Dedifferentiated amniotic fluid mesenchymal stem cell (primary cell): Measurements from ENCODE around the gene TRIM38.

Source experiments
- DNase-seq: peaks from one replicate; pipeline ENCODE4 v3.0.0-alpha.2; 2016; ENCODE audit errors: extremely low spot score

The TRIM38 gene

DNA sequence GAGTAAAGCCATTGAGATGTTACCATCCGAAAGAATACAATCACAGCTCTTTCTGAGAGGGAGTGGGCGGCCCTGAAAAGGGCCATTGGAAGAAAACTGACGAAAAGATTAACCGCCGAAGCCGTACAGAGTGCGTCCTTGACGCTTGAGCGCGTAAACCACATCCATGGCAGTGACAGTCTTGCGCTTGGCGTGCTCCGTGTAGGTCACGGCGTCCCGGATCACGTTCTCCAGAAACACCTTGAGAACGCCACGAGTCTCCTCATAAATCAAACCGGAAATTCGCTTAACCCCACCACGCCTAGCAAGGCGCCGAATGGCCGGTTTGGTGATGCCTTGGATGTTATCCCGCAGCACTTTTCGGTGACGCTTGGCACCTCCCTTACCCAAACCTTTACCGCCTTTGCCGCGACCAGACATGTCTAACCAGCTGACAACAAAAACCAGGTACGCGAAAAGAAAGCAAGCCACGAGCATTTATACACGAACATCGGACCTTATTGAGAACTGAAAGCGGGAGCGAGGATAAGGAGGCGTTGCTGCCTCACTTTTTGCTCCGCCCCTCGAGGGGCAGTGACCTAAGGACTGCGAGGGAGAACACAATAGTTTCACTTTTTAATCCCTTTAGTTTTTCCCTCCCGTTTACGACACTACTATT, 64.4 kb downstream of the TRIM38 start:
- DNase-seq: peak; percentile 79

DNA sequence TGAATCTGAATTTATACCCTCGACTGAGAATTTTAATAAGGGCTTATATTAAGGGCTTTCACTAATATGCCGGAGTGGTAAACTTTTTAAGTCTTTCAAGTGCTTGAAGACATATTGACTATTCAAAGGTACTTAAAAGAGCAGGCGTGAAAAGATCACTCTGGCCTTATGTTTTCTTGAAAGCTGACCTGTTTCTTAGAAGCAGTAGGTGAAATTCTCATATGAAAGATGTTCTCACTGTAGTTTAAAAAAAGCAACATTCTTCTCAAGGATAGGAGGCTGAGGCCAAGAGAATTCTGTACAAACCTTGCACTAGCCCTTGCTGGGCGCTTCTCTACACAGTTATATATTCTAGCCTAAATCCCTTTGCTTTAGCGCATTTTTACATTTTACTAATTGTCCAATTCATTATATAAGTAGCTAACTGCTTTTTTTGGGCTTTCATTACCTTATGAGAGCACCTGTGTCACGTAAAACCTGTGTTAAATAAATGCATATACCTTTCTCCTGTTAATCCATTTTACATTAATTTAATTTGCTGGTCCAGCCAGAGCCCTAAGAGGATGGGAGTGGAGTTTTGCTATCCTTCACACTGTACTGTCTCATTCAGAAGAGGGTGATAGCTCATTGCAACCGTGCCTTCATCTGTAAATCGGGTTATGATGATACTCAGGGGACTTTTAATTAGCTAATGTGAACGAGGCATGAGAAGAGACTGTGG, 65.0 kb downstream of the TRIM38 start:
- no peak for DNase-seq

GRCh38 chr6:26028212-26028745, 65.7 kb downstream of the TRIM38 start:
- no peak for DNase-seq

- no peak for DNase-seq
Measured at GRCh38 chr6:26028746-26029569, 66.4 kb downstream of the TRIM38 start.

DNA sequence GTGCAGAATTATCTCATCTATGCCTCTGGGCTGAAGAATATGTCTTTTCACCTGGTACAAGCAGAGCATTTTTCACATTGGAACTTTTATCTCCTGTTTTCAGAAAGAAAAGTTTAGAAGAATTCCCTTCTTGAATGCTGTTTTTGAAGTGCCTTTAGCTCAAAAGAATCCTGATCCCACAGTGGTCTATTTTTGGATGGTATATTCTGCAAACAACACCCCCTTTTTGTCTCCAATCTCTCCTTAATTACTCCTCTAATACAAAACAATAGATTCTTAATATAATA, 66.9 kb downstream of the TRIM38 start:
- no peak for DNase-seq

DNA sequence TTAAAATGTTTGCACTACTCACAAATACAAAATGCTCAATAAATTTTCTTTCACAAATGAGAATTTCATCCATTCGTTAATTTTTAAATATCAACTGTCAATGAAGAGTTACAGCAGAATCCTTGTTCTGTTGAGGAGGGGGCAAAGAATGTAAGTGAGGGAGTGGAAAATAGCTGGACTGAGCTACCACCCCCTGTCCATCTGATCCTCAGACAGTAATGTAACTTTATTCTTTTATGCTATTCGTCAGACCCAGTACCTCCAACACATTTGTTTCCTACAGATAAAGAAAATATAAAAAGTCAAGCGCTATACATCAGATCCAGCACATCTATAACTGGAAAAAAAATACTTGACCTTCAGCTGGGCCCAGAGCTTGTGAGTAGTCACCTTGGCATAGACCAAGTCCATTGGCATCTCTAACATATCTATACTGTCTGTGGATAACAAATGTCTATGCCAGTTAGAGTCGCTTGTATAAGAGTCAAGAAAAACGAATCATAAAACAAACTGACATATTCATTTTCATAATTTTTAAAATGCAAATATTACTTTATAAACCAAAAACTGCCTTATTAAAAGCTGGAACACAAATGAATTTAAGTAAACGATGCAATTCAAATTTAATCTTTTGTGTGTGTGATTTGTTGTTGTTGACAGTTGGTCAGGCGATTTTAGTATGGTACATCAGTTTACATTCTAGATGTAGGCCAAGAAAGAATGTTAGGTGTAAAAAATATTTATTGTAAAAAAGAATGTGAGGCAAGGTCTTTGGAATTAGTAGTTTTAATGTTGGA, 67.5 kb downstream of the TRIM38 start:
- no peak for DNase-seq

DNA sequence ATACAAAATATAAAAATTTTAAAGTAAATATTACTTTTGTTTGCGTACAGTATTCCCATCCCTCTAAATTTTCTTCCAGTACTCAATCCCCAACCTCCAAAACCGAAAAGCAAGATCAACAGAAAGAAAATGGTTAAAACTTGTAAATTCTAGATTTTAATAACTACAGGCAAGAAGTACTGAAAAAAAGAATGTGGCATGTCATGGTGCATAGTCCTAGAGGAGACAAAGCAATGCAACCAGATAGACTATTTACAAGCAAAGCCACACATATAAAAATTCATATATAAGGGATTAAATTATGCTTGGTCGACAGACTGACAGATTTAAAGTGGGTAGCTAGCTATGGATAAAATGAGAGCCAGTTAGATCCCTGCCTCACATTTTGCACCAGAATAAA, 68.1 kb downstream of the TRIM38 start:
- no peak for DNase-seq

- no peak for DNase-seq
Measured at GRCh38 chr6:26031151-26031594, 68.6 kb downstream of the TRIM38 start.

DNA sequence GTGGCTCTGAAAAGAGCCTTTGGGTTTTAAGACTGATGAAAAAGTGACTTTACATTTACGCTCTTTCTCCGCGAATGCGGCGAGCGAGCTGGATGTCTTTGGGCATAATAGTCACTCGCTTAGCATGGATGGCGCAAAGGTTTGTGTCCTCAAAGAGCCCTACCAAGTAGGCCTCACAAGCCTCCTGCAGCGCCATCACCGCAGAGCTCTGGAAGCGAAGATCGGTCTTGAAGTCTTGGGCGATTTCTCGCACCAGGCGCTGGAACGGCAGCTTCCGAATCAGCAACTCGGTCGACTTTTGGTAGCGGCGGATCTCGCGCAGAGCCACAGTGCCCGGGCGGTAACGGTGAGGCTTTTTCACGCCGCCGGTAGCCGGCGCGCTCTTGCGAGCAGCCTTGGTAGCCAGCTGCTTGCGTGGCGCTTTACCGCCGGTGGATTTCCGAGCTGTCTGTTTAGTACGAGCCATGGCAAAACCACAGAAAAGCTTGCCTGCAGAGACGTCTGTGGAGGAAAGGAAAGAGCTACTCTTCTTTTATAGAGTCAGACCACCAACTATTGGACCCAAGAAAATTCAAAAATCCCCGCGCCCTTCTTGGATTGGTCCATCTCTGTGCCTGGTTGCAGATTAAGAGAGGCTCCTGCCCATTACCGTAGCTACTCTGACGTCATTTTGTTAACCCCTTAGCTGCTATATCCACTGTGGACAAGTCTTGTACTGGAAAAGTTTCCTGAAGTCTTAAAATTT, 69.2 kb downstream of the TRIM38 start:
- DNase-seq: peak; percentile 97

- peak; percentile 32 for DNase-seq
Measured at GRCh38 chr6:26032340-26033084, 69.9 kb downstream of the TRIM38 start.

DNA sequence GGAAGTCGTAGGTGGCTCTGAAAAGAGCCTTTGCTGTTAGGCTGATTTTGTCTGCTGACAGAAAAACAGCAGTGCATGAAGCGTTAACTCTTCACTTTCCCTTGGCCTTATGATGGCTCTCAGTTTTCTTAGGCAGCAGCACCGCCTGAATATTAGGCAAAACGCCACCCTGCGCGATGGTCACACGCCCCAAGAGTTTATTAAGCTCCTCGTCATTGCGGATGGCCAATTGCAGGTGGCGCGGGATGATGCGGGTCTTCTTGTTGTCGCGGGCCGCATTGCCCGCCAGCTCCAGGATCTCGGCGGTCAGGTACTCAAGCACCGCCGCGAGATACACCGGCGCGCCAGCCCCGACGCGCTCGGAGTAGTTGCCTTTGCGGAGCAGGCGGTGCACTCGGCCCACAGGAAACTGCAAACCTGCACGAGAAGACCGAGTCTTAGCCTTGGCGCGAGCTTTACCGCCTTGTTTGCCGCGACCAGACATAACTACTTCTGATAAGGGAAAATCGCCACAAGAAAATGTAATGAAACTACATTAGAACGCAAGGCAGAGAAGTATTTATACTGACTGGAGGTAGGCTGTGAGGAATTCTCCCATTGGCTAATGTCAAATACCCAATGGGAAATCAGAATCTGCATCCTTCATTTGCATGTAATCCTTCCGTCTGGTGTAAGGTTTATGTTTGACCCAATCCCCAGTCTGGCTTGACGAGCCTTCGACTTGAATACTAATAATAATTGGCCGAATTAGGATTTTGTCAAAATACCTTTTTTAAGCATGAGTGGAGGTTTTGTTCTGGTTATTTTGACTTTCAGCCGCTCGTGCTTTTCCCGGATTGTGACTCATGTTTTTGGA, 70.7 kb downstream of the TRIM38 start:
- DNase-seq: peak; percentile 93

DNA sequence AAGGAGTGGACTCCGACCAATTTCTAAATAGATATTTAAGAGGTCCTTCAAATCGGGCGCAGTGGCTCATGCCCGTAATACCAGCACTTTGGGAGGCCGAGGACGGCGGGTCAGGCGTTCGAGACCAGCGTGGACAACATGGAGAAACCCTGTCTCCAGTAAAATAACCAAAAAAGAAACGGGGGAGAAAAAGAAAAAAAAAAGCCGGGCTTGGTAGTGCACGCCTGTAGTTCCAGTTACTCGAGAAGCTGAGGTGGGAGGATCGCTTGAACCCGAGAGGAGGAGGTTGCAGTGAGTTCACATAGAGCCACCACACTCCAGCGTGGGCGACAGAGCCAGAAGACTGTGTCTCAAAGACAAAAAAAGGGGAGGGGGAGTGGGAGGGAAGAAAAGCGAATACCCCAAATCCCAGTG, 71.3 kb downstream of the TRIM38 start:
- no peak for DNase-seq

GRCh38 chr6:26034905-26035304, 72.3 kb downstream of the TRIM38 start:
- DNase-seq: no peak
